ENCODE results near the gene HNF1A. TPM values are rescaled to one million over a fixed set of nuclear protein-coding genes. Genes with fewer than 3 reads are reported as not detected.

Gene HNF1A
- total and polyA plus RNA-seq, 9 of the 15 experiments (the other 6 are each of a cell fraction or from before 2014, with no cell fraction given): not detected

- FAIRE-seq (no peak), DNase-seq (ENCODE audit: extremely low read depth in 1 of 4, low spot score in 3 of 4) (no peak), ATAC-seq (no peak)
- peaks cover 0 to 6% of the 10 kb centered on the region in 2 experiments; a peak in 1 of 5 replicates for H3K4me1 ChIP-seq (replicated peaks in 1 of 2; ENCODE audit: control insufficient read depth in 2 of 2, insufficient read depth in 2 of 2, low read length in 2 of 2)
- 23% methylated on average over 3 of the region's 3 CpGs for WGBS (ENCODE audit: insufficient coverage, low coverage, missing lambda C conversion rate)
- H2AFZ ChIP-seq (ENCODE audit: low read depth, low read length): no peak overlapping the region
- CTCF ChIA-PET (ENCODE audit: low intra/inter-chr PET ratio): no interaction called here
- POLR2A ChIA-PET: interaction anchor here (0.7 to 2.2 kb wide), 2 partner anchors 25 to 344 kb away, joined by 4 to 5 read pairs; no protein-coding TSS in a partner anchor
- H4K20me1 ChIP-seq (replicated peaks; ENCODE audit: control insufficient read depth, insufficient read depth, low read length): no peaks in the 10 kb centered on the region
- no peak overlapping the region for H3K4me3 ChIP-seq
- H3K4me2 ChIP-seq (ENCODE audit: insufficient read depth, low read length): no peak overlapping the region
- H3K36me3 ChIP-seq (ENCODE audit: control insufficient read depth, insufficient read depth, low read length): no peaks in the 10 kb centered on the region
- intact Hi-C loops (cut with micrococcal nuclease) (no loop called here), in situ Hi-C loops (cut with MboI) (no loop called here)
- no peak overlapping the region for H3K9ac ChIP-seq (ENCODE audit: insufficient read depth in 1 of 2, low read depth in 2 of 2, low read length in 2 of 2)
- peaks cover 5 to 7% of the 10 kb centered on the region in 2 experiments; a peak in 1 of 5 replicates for H3K27me3 ChIP-seq (ENCODE audit: control insufficient read depth in 2 of 2, insufficient read depth in 2 of 2, low read length in 2 of 2)
- no peaks in the 10 kb centered on the region for H3K79me2 ChIP-seq (ENCODE audit: control insufficient read depth, insufficient read depth, low read length)
- no peak overlapping the region for H3K27ac ChIP-seq (ENCODE audit: extremely low read depth, low read depth, low read length)
- no peaks in the 10 kb centered on the region for H3K9me3 ChIP-seq (replicated peaks; ENCODE audit: control insufficient read depth, insufficient read depth, low read depth, low read length)
- no TSS peak for BruUV-seq (replicated peaks)
- H3K9me1 ChIP-seq (ENCODE audit: control insufficient read depth, insufficient read depth, low read length): no peaks in the 10 kb centered on the region
- TF ChIP-seq ZNF146 (CRISPR knock-in tag; IDR thresholded peaks at IDR 0.05; ENCODE audit: unreplicated experiment) (peak; percentile 77), ZNF280A (IDR thresholded peaks at IDR 0.05; ENCODE audit: low read depth, partially characterized antibody) (no peak), NFE2 (IDR thresholded peaks at IDR 0.05; ENCODE audit: low read depth) (no peak), ATF1 (CRISPR knock-in tag; IDR thresholded peaks at IDR 0.05) (no peak), ATF1 (tag; IDR thresholded peaks at IDR 0.05) (no peak), RNF2 (IDR thresholded peaks at IDR 0.05) (no peak)
Observed at GRCh38 chr12:120938496-120938895, 39.8 kb upstream of the HNF1A start.

All from K562 (cell line).